ENCODE results near the gene UCN.

GRCh38 chr2:27320958-27321543 lies 12.8 kb upstream of the UCN start:
- no peak for TF ChIP-seq POLR2AphosphoS5 (IDR thresholded peaks at IDR 0.05; ENCODE audit: borderline replicate concordance, low read depth, low read length)
- TF ChIP-seq EZH2 (IDR thresholded peaks at IDR 0.05): no peak

Data from SK-N-MC (cell line).